IMR-90 (cell line): ENCODE measurements around the gene DPH2. TPM values are rescaled to one million over a fixed set of nuclear protein-coding genes. Genes with fewer than 3 reads are reported as not detected.

Experiments used
- ATAC-seq: fragments of 200-7000 bp; cut with Tn5 transposase; 2 replicates; pipeline ENCODE4 v1.9.1; 2020; ENCODE audit warnings: low read depth, mild to moderate bottlenecking, moderate library complexity
- BruUV-seq: library from RNA; stranded (reverse); fragments of 400-500 nt; replicated peaks from 2 replicates; lab custom pipeline; 2021; lab: Mats Ljungman, UMichigan
- CTCF ChIA-PET: fragments of 300-600 bp; formaldehyde crosslinking; extraction: SDS; loops from one replicate; lab custom pipeline; 2021; ENCODE audit warnings: antibody characterized with exemption; lab: Yijun Ruan, JAX
- POLR2A ChIA-PET: fragments of 300-600 bp; sonication (Branson Sonifier 250); formaldehyde crosslinking; loops from one replicate; lab custom pipeline; 2022; ENCODE audit warnings: antibody characterized with exemption; ENCODE audit not compliant: unreplicated experiment; lab: Charles Lee
- DNase-seq: peaks from one replicate; pipeline ENCODE4 v3.0.0; 2013
- H2AFZ ChIP-seq: replicated peaks from 2 replicates; pipeline ENCODE3; 2013; ENCODE audit warnings: low read length, mild to moderate bottlenecking; ENCODE audit not compliant: poor library complexity
- H2AK5ac ChIP-seq: 2 replicates; pipeline ENCODE4 v1.6.1; 2013; ENCODE audit warnings: low read depth, low read length, inconsistent platforms
- H2AK9ac ChIP-seq: replicated peaks from 2 replicates; pipeline ENCODE3; 2013; ENCODE audit warnings: mild to moderate bottlenecking, low read depth, low read length, moderate library complexity; ENCODE audit not compliant: poor library complexity
- H2BK120ac ChIP-seq: 2 replicates; pipeline ENCODE4 v1.6.1; 2013; ENCODE audit warnings: low read depth, low read length, inconsistent platforms
- H2BK15ac ChIP-seq: 3 replicates; pipeline ENCODE4 v1.6.1; 2013; ENCODE audit warnings: low read depth, low read length, inconsistent platforms
- H2BK20ac ChIP-seq: 2 replicates; pipeline ENCODE4 v1.6.1; 2013; ENCODE audit warnings: low read depth, mild to moderate bottlenecking, inconsistent platforms, low read length, moderate library complexity
- H2BK5ac ChIP-seq: 2 replicates; pipeline ENCODE4 v1.6.1; 2013; ENCODE audit warnings: mild to moderate bottlenecking, low read depth, low read length, inconsistent platforms; ENCODE audit not compliant: poor library complexity, severe bottlenecking
- H3K14ac ChIP-seq: replicated peaks from 2 replicates; pipeline ENCODE4 v1.6.1; 2013; ENCODE audit warnings: low read depth, low read length, inconsistent platforms
- H3K18ac ChIP-seq: 2 replicates; pipeline ENCODE4 v1.6.1; 2013; ENCODE audit warnings: low read depth, low read length, control low read depth
- H3K23ac ChIP-seq: 2 replicates; pipeline ENCODE4 v1.6.1; 2013; ENCODE audit warnings: low read depth, low read length, inconsistent platforms
- H3K27ac ChIP-seq: 2 replicates; pipeline ENCODE4 v1.5.1; 2013; ENCODE audit warnings: mild to moderate bottlenecking, control low read depth, low read length; ENCODE audit not compliant: insufficient read depth
- H3K27me3 ChIP-seq: 2 replicates; pipeline ENCODE4 v1.6.1; 2013; ENCODE audit warnings: low read length; ENCODE audit not compliant: control insufficient read depth, insufficient read depth
- H3K36me3 ChIP-seq: 2 replicates; pipeline ENCODE4 v1.6.1; 2013; ENCODE audit warnings: low read length, mixed read lengths; ENCODE audit not compliant: control insufficient read depth, insufficient read depth
- H3K4ac ChIP-seq: 2 replicates; pipeline ENCODE4 v1.6.1; 2013; ENCODE audit warnings: low read depth, low read length, inconsistent platforms
- H3K4me1 ChIP-seq: 2 replicates; pipeline ENCODE4 v1.6.1; 2013; ENCODE audit warnings: low read length, mixed read lengths; ENCODE audit not compliant: control insufficient read depth, insufficient read depth
- H3K4me2 ChIP-seq: 2 replicates; pipeline ENCODE4 v1.6.1; 2013; ENCODE audit warnings: low read depth, mild to moderate bottlenecking, control low read depth, low read length, moderate library complexity
- H3K4me3 ChIP-seq: 2 replicates; pipeline ENCODE4 v1.5.1; 2013; ENCODE audit warnings: low read depth, mild to moderate bottlenecking, control low read depth, low read length, moderate library complexity; ENCODE audit not compliant: insufficient read depth
- H3K56ac ChIP-seq: 2 replicates; pipeline ENCODE4 v1.6.1; 2013; ENCODE audit warnings: low read length, inconsistent platforms; ENCODE audit not compliant: insufficient read depth; ENCODE audit errors: extremely low read depth
- H3K79me1 ChIP-seq, 2 experiments: 2 replicates each; pipeline ENCODE4 v1.6.1; 2013; ENCODE audit warnings: low read length in 2 of 2, inconsistent platforms in 1 of 2, low read depth in 1 of 2
- H3K9ac ChIP-seq: 2 replicates; pipeline ENCODE4 v1.6.1; 2013; ENCODE audit warnings: low read depth, low read length, control low read depth
- H3K9me1 ChIP-seq: 2 replicates; pipeline ENCODE4 v1.6.1; 2013; ENCODE audit warnings: low read length, inconsistent platforms; ENCODE audit not compliant: insufficient read depth
- H3K9me3 ChIP-seq: 2 replicates; pipeline ENCODE4 v1.6.1; 2013; ENCODE audit warnings: low read length; ENCODE audit not compliant: control insufficient read depth, insufficient read depth
- H4K20me1 ChIP-seq: 2 replicates; pipeline ENCODE4 v1.6.1; 2013; ENCODE audit warnings: low read length, inconsistent platforms; ENCODE audit not compliant: insufficient read depth
- H4K5ac ChIP-seq: 2 replicates; pipeline ENCODE4 v1.6.1; 2013; ENCODE audit warnings: mild to moderate bottlenecking, low read depth, low read length, control low read depth
- H4K8ac ChIP-seq, 2 experiments: 2 replicates each; pipeline ENCODE4 v1.6.1; 2013; ENCODE audit warnings: low read depth in 2 of 2, low read length in 2 of 2, control low read depth in 1 of 2, inconsistent platforms in 1 of 2
- H4K91ac ChIP-seq: 2 replicates; pipeline ENCODE4 v1.6.1; 2013; ENCODE audit warnings: low read depth, low read length, inconsistent platforms; ENCODE audit not compliant: insufficient read depth
- CEBPB ChIP-seq: IDR thresholded peaks from 2 replicates; pipeline ENCODE4 v1.6.1; 2012; ENCODE audit warnings: low read depth, low read length, improper control_type of control experiment
- CHD1 ChIP-seq: IDR thresholded peaks from 2 replicates; pipeline ENCODE4 v1.6.1; 2012; ENCODE audit warnings: low read depth, low read length, improper control_type of control experiment
- WGBS, 2 experiments: methylation state at CpG; one replicate each; pipeline versions ENCODE4 v1.1.5 to v1.1.7; 2013; ENCODE audit warnings: missing lambda C conversion rate in 2 of 2; ENCODE audit not compliant: insufficient read length in 1 of 2; ENCODE audit errors: extremely low coverage in 2 of 2; 5-methylcytosine and 5-hydroxymethylcytosine counted together
- dilution Hi-C: fragments of 300-500 bp; cut with HindIII; formaldehyde crosslinking; loops from one replicate; pipeline ENCODE4 v1.14.3; 2018; ENCODE audit warnings: low sequenced_read_pairs; ENCODE audit not compliant: unreplicated experiment
- in situ Hi-C: fragments of 300-500 bp; cut with MboI; formaldehyde crosslinking; loops from 3 replicates; pipeline ENCODE4 v1.14.3; 2019; ENCODE audit warnings: low sequenced_read_pairs, inconsistent platforms, mixed read lengths
- intact Hi-C: fragments of 100-400 bp; cut with micrococcal nuclease; formaldehyde crosslinking; loops from 2 replicates; pipeline ENCODE4 v1.10.0; 2022
- polyA plus RNA-seq, 3 experiments: library from polyadenylated mRNA; depleted of rRNA; stranded (reverse); fragments of >200 nt; gene quantifications; 2 replicates each; pipeline ENCODE4 v1.2.3, GENCODE V29; 2012; ENCODE audit warnings: low replicate concordance in 1 of 3
- total RNA-seq: library from RNA; depleted of rRNA; stranded (reverse); fragments of >200 nt; gene quantifications from 2 replicates; pipeline ENCODE4 v1.2.3, GENCODE V29; 2012

The DPH2 gene
- total and polyA plus RNA-seq, 2 of the 4 experiments (the other 2 are of a cell fraction), result 21.0 to 32.2 TPM

DNA sequence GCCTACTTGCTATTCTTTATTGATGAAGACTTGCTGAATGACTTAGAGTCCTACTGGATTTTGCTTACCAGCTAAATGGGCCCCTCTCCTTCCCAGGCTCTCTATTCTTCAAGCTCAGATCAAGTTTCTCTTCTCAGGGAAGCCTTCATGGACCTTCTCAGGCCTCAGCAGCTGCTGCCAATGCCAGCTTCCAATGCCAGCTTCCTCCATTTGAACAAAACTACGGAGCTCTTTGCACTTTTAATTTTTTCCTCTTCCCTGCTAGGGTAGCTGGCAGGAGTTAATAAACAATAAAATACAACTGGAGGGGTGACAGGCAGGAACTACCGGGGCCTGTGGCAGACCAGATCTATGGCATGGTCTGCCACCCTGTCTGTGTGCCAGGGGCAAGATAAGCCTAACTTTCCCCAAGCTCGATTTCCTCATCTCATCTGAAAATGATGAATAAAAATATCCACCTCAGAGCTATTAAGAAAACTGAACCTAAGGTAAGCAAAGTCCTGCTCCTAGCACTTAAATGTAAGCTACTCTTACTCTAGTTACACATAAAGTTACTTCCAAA lies 24.1 kb upstream of the DPH2 start:
- Histone ChIP-seq H4K5ac (no peak overlapping the region), H2AFZ (peak overlapping the region; percentile 96), H3K79me1 (peaks cover 9 to 40% of the 10 kb centered on the region in 2 experiments; a peak in 3 of 4 replicates), H3K4me1 (peaks cover 15% of the 10 kb centered on the region), H3K27me3 (no peaks in the 10 kb centered on the region), H4K8ac (peak overlapping the region; percentile 68 to 93; a peak in 1 of 4 replicates), H3K27ac (no peak overlapping the region), H3K36me3 (peaks cover 5% of the 10 kb centered on the region), H2BK120ac (no peak overlapping the region; the same call in 1 of the 2 replicates), H2BK15ac (no peak overlapping the region), H4K91ac (no peak overlapping the region), H3K18ac (no peak overlapping the region), H3K23ac (peak overlapping the region; percentile 51; the same call in 1 of the 2 replicates), H3K4me2 (peak overlapping the region; percentile 70), H2BK20ac (no peak overlapping the region), H3K9me3 (no peaks in the 10 kb centered on the region), H3K9me1 (peaks cover 14% of the 10 kb centered on the region), H2AK5ac (no peak overlapping the region), H3K14ac (peak overlapping the region; percentile 59), H3K56ac (no peak overlapping the region; the same call in 1 of the 2 replicates), H2AK9ac (no peak overlapping the region), H4K20me1 (no peaks in the 10 kb centered on the region), H3K4ac (peak overlapping the region; percentile 30), H2BK5ac (no peak overlapping the region), H3K9ac (peak overlapping the region; percentile 34; the same call in 1 of the 2 replicates), H3K4me3 (peak overlapping the region; percentile 67)
- ChIA-PET POLR2A (interaction anchor here (0.6 kb wide), 1 partner anchor 135 kb away, joined by 3 read pairs; no protein-coding TSS in a partner anchor), CTCF (interaction anchor here (0.9 to 3.5 kb wide), 5 partner anchors 11 to 182 kb away, joined by 3 to 21 read pairs (median 6); partner anchors contain the start of gene DPH2)
- TF ChIP-seq CHD1 (no peak), CEBPB (no peak)
- BruUV-seq, result no TSS peak
- in situ Hi-C loops (no loop called here), intact Hi-C loops (loop anchor here (1.0 to 2.0 kb wide), 2 partner anchors 23 to 182 kb away; no protein-coding TSS in a partner anchor), dilution Hi-C loops (no loop called here)
- DNase-seq, result no peak
- no peak for ATAC-seq
- no CpG with 5 or more reads among the region's 3 CpGs for WGBS, 2 experiments
